ELF-1 (cell line): ENCODE measurements around the gene PRKCA.
"Not testable (repeated sequence)": the region's sequence is repeated elsewhere in the genome, so short reads cannot be mapped to it uniquely, and the experiment has no call there.

ENCODE experiments used
- DNase-seq: peaks from one replicate; pipeline ENCODE4 v3.0.0-alpha.2; 2016; ENCODE audit warnings: low read depth, low spot score

The PRKCA gene

DNA sequence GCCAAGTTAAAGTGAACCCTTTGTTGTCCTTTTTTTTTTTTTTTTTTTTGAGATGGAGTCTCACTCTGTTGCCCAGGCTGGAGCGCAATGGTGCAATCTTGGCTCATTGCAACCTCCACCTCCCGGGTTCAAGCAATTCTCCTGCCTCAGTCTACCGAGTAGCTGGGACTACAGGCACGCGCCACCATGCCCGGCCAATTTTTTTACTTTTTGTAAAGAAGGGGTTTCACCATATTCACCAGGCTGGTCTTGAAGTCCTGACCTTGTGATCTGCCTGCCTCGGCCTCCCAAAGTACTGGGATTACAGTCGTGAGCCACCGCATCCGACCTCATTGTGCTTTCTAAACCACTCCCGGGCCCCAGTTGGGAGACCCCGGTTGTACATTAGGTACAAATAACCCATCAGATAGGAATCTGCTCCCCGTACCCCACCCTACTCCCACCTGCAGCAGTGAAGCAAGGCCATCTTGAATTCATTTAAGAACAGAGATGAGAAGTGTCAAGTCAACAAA is 410.7 kb downstream of the PRKCA start:
- DNase-seq: not testable (repeated sequence)

DNA sequence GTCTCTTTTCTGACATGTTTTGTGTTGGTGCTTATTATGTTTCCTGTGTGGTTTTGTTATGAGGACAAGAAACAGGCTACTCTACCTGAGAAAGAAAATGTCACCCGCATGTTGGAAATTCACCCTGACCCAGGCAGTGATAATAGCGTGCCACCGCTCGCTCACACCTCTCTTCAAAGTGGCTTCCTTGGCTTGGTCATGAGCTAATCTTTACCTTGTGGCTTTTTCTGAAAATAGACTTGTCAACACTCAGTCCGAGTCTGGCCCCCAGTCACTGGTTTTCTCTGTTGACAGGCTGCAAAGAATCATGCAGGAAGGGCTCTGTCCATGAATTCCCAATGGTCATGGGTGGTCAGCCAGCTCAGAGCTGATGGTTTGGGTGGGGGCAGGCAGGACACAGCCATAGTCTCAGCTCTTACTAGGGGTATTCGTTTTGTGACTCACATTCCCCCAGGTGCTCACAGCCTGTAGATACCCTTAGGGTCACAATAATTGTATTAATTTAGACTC is 411.2 kb downstream of the PRKCA start:
- DNase-seq: no peak

DNA sequence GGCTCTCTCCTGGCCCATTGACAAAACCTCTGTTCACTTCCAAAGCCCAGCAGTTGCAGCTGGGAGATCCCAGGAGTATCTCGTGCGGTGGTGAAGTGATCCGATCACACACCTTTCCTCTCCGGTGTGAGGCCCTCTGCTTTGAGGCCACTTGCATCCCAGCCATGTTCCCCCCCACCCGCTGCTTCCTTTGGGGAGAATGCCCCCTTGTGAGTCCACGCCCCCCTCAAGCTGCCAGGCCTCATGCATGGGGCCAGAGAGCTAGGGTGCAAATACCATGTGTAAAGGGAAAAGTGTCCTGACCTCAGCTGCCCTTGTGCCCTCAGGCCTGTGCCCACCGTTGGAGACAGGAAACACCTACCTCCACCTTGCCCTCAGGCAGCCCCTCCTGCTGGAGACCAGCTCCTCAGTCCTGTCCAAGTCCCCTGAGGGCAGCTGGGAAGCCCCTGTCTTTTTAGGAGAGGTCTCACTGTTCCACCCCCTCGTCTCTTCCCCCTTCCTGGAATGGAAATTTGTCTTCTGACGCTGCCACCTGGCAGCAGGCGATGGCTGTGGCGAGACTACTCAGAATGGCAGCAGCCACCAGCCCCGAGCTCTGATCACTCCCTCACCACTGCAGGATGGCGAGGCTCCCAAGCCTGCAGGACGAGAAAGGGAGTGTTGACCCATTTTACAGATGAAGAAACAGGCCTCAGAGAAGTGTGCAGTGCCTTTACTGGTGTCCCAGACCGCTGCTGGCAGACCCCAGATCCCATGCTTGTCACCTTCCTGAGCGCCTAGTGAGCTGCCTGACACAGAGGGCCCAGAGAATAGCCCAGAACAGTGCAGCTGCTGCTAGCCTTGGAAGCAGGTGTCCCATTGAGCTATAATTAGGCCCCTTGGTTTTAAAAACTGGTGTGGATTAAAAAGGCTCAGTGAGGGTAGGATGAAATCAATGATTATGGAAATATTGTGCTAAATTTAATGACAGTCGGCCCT is 411.9 kb downstream of the PRKCA start:
- DNase-seq: peak; percentile 36

DNA sequence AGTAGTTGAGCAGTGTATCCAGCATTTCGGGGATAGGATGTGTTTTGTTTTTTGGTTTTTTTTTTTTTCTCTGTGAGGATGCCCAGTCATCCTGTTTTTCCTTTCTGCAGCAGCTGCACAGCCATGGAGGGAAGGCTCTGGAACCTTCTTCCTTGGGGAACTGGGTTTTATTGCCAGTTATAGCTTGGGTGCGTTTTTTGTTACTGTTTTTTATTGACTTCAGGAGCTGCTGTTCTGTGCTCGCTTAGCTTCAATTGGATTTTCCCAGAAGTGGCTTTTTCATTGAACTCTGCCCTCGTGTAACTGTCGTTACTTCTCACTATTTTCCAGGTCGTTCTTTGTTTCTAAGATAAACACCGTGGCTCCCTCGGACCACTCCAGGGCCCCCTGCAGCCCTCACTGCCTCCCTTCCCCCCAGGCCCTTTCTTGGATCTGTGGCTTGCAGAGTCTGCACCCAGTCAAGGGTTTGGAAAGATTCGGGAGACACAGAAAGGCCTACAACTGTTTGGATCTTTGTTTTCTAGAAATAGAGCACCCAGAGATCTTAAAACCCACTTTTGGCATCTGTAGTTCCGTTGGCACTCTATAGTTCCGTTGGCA is 412.8 kb downstream of the PRKCA start:
- DNase-seq: no peak

DNA sequence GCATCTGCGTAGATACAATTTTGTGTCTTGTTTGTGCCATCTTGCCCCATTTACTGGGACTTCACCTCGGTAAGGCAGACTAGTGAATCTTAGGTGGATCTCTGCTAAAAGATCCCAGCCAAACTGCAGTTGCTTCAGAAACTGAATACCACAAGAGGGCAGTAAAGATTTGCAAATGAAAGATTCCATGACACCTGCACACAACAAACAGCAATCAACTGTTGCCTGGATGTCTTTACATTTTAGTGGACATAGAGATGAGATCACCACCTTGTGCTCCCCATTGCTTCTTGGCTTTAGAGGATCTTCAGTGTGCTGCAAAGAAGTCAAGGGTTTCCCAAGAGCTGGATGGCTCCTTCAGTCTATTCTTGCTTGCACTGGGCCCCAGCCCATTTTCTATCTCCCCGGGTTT is 413.3 kb downstream of the PRKCA start:
- peak; percentile 79 for DNase-seq

DNA sequence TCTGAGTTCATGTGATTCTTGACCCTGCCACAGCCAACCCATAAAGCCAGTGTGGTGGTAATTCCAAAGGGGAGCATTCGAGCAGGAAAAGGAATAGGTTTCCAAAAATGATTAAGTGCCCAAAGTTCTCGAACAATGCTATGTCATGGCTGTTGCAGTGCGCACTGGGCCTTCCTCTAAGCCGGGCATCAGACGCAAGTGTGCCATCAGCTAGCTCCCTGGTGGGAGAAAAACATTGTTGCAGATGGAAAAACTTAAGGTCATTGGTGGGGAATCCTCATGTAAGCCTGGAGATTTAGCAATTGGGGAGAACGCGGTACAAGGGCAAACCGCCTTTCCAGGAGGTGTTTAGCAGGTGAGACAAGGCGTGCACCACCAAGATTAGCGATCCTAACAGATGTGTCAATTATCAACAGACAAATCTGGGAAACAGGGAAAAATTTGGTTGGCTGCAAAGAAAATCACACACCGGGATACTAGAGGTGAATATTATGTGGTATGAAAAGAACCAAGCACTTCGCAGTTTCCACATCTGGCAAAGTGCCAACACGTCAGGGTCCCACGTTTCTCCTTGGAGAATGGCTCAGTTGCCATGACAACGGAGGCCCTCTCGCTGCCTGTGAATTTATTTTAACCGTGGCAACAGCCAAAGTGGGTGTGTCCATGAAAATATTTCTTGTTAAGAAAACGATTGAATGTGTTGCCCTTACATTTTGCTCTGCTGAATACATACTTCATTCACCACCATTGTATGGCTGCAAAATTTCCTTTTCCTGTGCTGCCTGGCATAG is 414.0 kb downstream of the PRKCA start:
- DNase-seq: no peak

DNA sequence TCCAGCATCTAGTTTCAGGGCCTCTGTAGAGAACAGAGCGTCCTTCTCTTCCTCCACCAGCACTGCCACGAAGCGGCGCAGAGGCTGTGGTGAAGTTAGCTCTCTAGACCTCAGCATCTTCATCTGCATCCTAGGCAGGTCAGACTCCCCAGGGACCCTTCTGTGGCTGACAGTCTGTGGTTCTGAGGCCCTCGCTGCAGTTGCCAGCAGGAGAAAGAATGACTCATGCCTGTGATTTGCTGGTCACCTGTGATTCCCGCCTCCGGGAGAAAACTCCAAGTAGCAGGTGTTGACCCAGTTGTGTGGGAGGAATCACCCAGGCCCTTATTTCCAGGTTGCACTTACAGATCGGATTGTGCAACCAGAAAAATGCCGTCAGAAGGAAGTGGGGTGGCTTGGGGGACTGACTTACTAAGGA is 415.2 kb downstream of the PRKCA start:
- no peak for DNase-seq

DNA sequence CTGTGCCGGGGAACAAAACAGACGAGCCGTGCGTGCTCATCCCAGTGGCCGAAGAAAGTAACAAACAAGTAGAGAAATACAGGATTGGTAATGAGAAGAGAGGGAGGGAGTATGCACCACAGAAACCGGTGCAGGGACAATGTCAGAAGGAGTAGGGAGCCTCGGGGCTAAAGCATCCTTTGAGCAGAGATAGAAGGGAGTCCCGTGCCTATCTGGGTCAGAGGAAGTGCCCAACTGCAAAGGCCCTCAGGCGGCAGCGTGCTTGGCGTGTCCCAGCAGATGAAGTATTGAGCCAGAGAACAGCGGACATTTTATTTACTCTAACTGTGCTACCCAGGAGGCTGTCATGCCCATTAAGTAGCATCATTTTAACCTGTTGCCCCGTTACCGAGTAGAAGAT is 417.6 kb downstream of the PRKCA start:
- DNase-seq: peak; percentile 55

DNA sequence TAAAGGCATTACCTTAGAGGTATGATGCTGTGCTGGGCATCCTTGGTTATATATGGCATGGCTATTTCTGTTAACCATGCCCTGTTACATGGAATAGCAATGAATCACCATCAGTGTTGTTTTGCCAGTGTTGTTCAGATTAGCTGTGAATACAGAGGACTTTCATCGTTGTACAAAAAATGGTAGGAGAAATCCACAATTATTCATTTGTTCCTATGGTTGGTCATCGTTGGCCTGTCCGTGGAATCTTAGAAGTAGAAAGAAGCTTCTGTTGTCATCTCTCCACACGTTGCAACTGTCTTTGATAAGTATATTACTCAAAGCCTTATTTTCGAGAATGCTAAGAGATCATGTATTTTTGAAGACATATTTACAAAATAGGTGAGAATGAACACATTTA is 418.2 kb downstream of the PRKCA start:
- no peak for DNase-seq

DNA sequence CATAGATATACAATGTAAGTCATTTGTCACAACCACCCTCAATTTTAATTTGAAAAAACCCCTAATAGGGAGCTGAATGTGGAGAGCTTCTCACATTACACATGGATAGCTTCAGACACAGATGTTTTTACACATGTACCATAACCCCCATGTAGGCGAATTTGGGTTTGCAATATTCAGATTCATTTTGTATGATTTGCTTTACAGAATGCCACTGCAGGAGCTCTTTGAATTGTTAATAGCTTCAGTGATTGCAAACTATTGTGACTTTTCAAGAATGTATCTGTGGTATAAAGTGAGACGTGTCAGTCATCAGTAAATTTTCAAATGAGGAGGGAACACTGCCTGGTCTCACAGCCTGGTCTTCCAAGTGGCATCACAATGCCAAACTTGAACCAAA is 419.9 kb downstream of the PRKCA start:
- DNase-seq: no peak

DNA sequence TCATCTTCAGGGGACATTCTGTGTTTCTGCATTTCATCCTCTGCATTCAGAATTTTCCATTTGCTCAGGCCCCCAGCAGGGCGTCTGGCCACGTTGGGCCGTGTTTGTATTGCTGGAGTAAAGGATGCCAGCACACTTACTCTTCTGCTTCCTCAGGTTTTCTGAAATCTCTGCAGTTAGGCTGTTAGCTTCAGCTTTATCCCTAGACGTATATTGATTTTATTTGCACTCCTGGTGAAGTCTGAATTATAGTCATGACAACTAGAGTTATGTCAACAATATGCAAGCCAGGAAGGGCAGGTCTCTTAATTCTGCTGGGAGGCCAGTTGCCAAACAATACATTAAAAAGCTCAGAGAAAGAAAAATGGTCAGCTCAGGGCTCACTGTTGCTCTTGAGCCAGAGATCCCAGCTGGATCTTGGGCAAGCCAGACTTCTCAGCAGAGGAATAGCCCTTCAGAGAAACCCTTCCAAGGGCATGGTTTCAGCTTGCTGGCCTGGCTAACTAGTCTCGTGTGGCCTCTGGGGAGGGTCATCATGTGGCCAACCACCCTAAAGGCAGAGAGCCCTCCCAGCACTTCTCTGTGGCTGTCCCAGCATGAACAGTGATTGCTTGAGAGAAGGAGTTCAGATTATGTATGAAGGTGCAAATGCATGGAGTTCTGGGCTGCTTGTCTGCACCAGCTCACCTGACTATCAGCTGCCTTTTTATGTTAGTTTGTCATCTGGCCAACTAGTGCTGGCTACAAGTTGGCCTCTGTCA is 422.3 kb downstream of the PRKCA start:
- DNase-seq: no peak

DNA sequence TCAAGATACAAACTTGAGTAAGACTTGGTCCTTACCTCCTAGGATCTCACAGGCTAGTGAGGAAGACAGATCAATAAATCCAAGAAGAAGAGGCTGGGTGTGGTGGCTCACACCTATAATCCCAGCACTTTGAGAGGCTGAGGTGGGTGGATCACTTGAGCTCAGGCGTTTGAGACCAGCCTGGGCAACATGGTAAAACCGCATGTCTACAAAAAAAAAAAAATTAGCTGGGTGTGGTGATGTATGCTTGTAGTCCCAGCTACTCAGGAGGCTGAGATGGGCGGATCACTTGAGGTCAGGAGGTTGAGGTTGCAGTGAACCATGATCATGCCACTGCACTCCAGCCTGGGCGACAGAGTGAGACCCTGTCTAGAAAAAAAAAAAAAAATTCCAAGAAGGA is 423.0 kb downstream of the PRKCA start:
- not testable (repeated sequence) for DNase-seq

DNA sequence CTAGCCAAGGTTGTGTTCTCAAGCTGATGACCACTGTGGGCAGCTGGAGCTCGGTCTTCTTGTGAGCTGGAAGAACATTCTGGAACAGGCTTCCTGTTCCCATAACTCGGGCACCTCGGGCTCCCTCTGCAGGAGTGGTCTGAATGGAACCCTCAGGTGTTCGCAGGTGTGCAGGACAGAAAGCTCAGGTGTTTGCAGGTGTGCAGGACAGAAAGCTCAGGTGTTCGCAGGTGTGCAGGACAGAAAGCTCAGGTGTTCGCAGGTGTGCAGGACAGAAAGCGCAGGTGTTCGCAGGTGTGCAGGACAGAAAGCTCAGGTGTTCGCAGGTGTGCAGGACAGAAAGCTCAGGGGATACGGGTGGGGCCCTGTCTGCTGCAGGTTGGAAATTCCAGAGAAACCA is 423.5 kb downstream of the PRKCA start:
- DNase-seq: no peak

DNA sequence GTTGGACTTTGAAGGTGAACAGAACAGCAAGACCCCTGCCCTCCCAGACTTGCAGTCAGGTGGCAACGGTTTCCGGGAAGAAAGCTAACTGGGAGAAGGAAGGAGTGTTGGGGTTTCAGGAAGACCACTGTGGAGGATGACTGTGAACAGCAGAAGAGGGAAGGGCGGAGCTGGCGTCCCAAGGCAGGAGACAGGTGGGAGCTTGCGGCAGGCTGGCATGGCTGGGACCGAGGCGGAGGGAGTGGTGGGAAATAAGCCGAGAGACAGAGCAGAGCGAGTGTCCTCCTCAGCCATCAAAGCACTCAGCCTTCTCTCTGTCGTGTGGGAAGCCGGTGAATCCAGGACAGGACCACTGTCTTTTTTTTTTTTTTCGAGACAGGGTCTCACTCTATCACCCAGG is 424.0 kb downstream of the PRKCA start:
- DNase-seq: no peak

DNA sequence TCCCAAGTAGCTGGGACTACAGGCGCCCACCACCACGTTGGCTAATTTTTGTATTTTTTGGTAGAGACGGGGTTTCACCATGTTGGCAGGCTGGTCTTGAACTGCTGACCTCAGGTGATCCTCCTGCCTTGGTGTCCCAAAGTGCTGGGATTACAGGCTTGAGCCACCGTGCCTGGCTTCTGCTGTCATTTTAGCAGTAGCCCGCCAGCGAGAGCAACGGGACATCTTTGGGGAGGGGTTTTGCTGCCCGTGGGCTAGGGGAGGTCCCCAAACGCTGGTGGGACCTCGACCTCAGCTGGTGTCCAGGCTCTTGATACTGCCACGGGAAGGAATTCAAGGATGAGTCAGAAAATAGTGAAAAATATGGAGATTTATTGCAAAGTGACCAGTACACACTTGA is 424.4 kb downstream of the PRKCA start:
- no peak for DNase-seq

DNA sequence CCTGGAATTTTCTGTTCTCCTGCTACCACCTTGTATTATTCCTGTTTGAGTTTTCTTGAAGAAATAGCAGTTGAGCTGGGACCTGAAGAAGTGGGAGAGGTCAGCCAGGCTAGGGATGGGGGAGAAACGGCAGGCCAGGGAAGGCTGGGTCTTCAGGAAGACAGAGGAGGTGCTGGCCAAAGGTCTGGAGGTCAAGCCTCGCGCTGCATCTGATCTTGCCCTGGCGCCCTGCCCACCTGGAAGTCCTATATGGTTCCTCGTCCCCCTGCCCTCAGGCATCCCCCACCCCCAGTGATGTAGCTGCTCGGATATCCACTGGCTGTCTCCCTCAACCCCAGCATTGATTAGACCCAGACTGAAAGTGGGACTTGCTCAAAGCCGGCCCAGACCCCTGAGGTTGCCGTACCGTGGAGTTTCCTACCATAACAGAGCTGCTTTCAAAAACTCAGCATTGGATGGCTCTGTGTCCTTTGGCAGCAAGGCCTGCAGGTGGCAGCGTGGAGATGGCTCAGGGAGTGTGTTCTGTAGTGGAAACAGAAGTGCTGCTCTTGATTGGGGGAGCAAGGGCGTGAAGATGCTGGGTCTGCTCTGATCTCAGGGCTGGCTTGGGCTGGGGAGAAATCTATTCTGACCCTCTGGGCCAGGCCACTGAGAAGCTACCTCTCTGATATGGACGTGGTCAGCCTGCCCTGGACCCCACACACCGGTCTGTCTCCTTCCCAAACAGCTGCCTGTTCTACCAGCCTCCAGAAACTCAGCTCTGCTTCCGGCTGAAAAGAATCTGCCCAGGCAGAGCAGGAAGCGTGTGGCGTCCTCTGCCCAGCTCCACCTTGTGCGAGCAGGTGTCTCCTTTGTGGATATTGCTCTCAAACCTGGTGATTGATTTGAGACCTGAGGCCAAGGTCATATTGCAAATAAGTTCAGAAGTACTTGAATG is 425.5 kb downstream of the PRKCA start:
- peak; percentile 78 for DNase-seq

DNA sequence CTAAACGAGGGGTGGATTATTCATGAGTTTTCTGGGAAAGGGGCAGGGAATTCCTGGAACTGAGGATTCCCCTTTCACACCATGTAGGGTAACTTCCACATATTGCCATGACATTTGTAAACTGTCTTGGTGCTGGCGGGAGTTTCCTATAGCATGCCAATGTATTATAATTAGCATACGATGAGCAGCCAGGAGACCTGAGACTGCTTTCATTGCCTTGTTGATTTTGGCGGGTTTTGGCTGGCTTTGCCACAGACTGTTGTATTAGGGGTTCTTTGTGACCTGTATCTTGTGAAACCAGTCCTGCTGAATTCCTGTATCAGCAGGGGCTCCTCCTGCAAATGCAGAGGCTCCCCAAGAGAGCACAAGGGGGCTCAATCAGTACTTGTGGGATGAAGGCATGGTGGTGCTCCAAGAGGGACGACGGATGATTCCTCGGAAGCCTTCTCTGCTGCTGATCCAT is 428.1 kb downstream of the PRKCA start:
- DNase-seq: peak; percentile 33

DNA sequence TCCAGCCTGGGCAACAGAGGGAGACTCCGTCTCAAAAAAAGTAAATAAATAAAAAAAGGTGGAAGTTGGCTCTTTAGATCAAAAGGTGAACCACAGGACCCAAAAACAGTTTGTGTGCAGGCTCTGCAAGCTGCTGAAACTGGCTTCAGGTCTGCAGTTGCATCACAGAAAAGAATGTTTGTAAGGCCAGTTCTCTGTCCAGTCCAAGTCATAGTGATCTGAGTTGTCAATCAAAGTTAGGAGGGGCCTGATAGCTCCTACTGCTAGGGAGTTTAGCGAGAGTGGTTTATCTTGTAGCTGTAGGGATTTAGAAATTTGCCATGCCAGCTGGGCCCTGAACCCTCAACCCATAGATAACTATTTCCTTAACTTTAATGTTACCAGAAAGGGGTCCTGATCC is 431.3 kb downstream of the PRKCA start:
- no peak for DNase-seq

DNA sequence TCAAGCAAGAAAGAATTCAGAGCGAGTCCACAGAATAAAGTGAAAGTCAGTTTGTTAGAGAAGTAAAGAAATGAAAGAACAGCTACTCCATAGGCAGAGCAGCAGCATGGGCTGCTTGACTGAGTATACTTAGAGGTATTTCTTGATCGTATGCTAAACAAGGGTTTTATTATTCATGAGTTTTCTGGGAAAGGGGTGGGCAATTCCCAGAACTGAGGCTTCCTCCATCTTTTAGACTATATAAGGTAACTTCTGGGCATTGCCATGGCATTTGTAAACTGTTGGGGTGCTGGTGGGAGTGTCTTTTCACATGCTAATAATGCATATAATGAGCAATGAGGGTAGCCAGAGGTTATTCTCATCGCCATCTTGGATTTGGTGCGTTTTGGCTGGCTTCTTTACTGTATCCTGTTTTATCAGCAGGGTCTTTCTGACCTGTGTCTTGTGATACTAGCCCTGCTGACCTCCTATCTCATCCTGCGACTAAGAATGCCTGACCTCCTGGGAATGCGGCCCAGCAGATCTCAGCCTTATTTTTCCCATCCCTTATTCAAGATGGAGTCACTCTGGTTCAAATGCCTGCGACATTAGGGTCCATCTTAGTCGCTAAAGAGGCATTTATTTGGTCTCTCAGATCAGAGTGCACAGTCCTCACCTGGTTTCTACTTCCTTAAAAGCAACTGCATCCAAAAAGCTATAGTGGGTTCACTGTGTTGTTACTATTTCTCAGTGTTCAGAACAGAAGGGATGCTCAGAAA is 432.0 kb downstream of the PRKCA start:
- no peak for DNase-seq
